Measurements from ENCODE around the gene NDUFB4. TPM values are rescaled to one million over a fixed set of nuclear protein-coding genes. Genes with fewer than 3 reads are reported as not detected.
A peak's percentile ranks its signal among the peaks of the same experiment; 100 is the strongest.

Gene NDUFB4
- polyA plus RNA-seq, 1 donor from 2014 or later = 154 TPM

GRCh38 chr3:120568202-120568531 lies 28.0 kb upstream of the NDUFB4 start:
- no peaks in the 10 kb centered on the region for H3K27me3 ChIP-seq (ENCODE audit: insufficient read depth, low read depth, low read length)
- no peak overlapping the region for H3K4me3 ChIP-seq (ENCODE audit: low read length)
- no peaks in the 10 kb centered on the region for H3F3A ChIP-seq (ENCODE audit: insufficient read depth, low read length, poor library complexity, severe bottlenecking)
- H3K9me2 ChIP-seq (ENCODE audit: insufficient read depth, low read length) = no peaks in the 10 kb centered on the region
- no peak overlapping the region for H3K4me2 ChIP-seq (ENCODE audit: low read length)
- TF ChIP-seq RAD21 (conservative IDR thresholded peaks at IDR 0.05) (no peak), EZH2 (IDR thresholded peaks at IDR 0.05; ENCODE audit: borderline replicate concordance, insufficient read depth, low read length, poor library complexity, severe bottlenecking) (no peak), POLR2AphosphoS5 (IDR thresholded peaks at IDR 0.05) (no peak), TAF1 (IDR thresholded peaks at IDR 0.05; ENCODE audit: low read depth) (no peak), CTCF (IDR thresholded peaks at IDR 0.05; ENCODE audit: poor library complexity, severe bottlenecking) (no peak), MXI1 (conservative IDR thresholded peaks at IDR 0.05; ENCODE audit: poor library complexity, severe bottlenecking) (no peak), REST (IDR thresholded peaks at IDR 0.05; ENCODE audit: borderline replicate concordance) (no peak), EP300 (conservative IDR thresholded peaks at IDR 0.05; ENCODE audit: poor library complexity, severe bottlenecking) (no peak), SMC3 (conservative IDR thresholded peaks at IDR 0.05; ENCODE audit: poor library complexity) (no peak)
- H3K79me2 ChIP-seq (replicated peaks; ENCODE audit: insufficient read depth, low read length) = no peaks in the 10 kb centered on the region
- peak overlapping the region; percentile 17 for H3K9ac ChIP-seq (ENCODE audit: low read length)
- no peaks in the 10 kb centered on the region for H4K20me1 ChIP-seq (ENCODE audit: insufficient read depth)
- H3K36me3 ChIP-seq (ENCODE audit: insufficient read depth, low read length) = no peaks in the 10 kb centered on the region
- peak overlapping the region; percentile 28 for H2AFZ ChIP-seq (ENCODE audit: low read depth, low read length)
- H3K27ac ChIP-seq (ENCODE audit: low read length) = no peak overlapping the region
- no peaks in the 10 kb centered on the region for H3K9me3 ChIP-seq (ENCODE audit: low read length)

- Histone ChIP-seq H3K27ac (ENCODE audit: low read length) (no peak overlapping the region), H3K79me2 (replicated peaks; ENCODE audit: insufficient read depth, low read length) (no peaks in the 10 kb centered on the region), H3K9me2 (ENCODE audit: insufficient read depth, low read length) (no peaks in the 10 kb centered on the region), H2AFZ (ENCODE audit: low read depth, low read length) (no peak overlapping the region), H3K4me3 (ENCODE audit: low read length) (no peak overlapping the region), H3F3A (ENCODE audit: insufficient read depth, low read length, poor library complexity, severe bottlenecking) (no peaks in the 10 kb centered on the region), H4K20me1 (ENCODE audit: insufficient read depth) (no peaks in the 10 kb centered on the region), H3K4me2 (ENCODE audit: low read length) (no peak overlapping the region), H3K27me3 (ENCODE audit: insufficient read depth, low read depth, low read length) (no peaks in the 10 kb centered on the region), H3K9me3 (ENCODE audit: low read length) (no peaks in the 10 kb centered on the region), H3K9ac (ENCODE audit: low read length) (no peak overlapping the region), H3K36me3 (ENCODE audit: insufficient read depth, low read length) (no peaks in the 10 kb centered on the region)
- TF ChIP-seq EP300 (conservative IDR thresholded peaks at IDR 0.05; ENCODE audit: poor library complexity, severe bottlenecking) = no peak
- TF ChIP-seq EZH2 (IDR thresholded peaks at IDR 0.05; ENCODE audit: borderline replicate concordance, insufficient read depth, low read length, poor library complexity, severe bottlenecking) = no peak
- no peak for TF ChIP-seq CTCF (IDR thresholded peaks at IDR 0.05; ENCODE audit: poor library complexity, severe bottlenecking)
- no peak for TF ChIP-seq TAF1 (IDR thresholded peaks at IDR 0.05; ENCODE audit: low read depth)
- TF ChIP-seq SMC3 (conservative IDR thresholded peaks at IDR 0.05; ENCODE audit: poor library complexity) = no peak
- no peak for TF ChIP-seq MXI1 (conservative IDR thresholded peaks at IDR 0.05; ENCODE audit: poor library complexity, severe bottlenecking)
- no peak for TF ChIP-seq RAD21 (conservative IDR thresholded peaks at IDR 0.05)
- TF ChIP-seq REST (IDR thresholded peaks at IDR 0.05; ENCODE audit: borderline replicate concordance) = no peak
- TF ChIP-seq POLR2AphosphoS5 (IDR thresholded peaks at IDR 0.05) = no peak
These were observed 27.5 kb upstream of the NDUFB4 start for GRCh38 chr3:120568598-120568997.
